ENCODE data around the gene RAB13. TPM values are rescaled to one million over a fixed set of nuclear protein-coding genes. Genes with fewer than 3 reads are reported as not detected.

Gene RAB13
- polyA plus RNA-seq, 1 donor, result 74.0 TPM

- DNase-seq, result no peak
Measured at GRCh38 chr1:153932156-153933131, 53.7 kb downstream of the RAB13 start.

Other genes with a start within 250 kb of the RAB13 start
- gene SLC27A3, start 210.9 kb downstream of the RAB13 start, polyA plus RNA-seq (ENCODE audit: insufficient read length), result 23.7 TPM
- gene GATAD2B, start 63.4 kb downstream of the RAB13 start, polyA plus RNA-seq (ENCODE audit: insufficient read length), result 19.6 TPM
- 39.7 TPM for gene DENND4B, start 39.6 kb downstream of the RAB13 start, polyA plus RNA-seq (ENCODE audit: insufficient read length)
- 23.3 TPM for gene CRTC2, start 27.7 kb downstream of the RAB13 start, polyA plus RNA-seq (ENCODE audit: insufficient read length)
- 43.9 TPM for gene SLC39A1, start 22.8 kb downstream of the RAB13 start, polyA plus RNA-seq (ENCODE audit: insufficient read length)
- gene CREB3L4, start 18.4 kb downstream of the RAB13 start, polyA plus RNA-seq (ENCODE audit: insufficient read length), result 16.1 TPM
- 72.1 TPM for gene JTB, start 8.7 kb downstream of the RAB13 start, polyA plus RNA-seq (ENCODE audit: insufficient read length)
- gene RPS27, start 4.4 kb upstream of the RAB13 start, polyA plus RNA-seq (ENCODE audit: insufficient read length), result 3,171 TPM
- gene NUP210L, start 168.7 kb upstream of the RAB13 start, polyA plus RNA-seq (ENCODE audit: insufficient read length), result not detected
- 319 TPM for gene TPM3, start 205.8 kb upstream of the RAB13 start, polyA plus RNA-seq (ENCODE audit: insufficient read length)
- gene CFAP141, start 220.0 kb upstream of the RAB13 start, polyA plus RNA-seq (ENCODE audit: insufficient read length), result not detected
- 108 TPM for gene UBAP2L, start 234.6 kb upstream of the RAB13 start, polyA plus RNA-seq (ENCODE audit: insufficient read length)

Data from hindlimb muscle (tissue), 1 donor.